Measurements from ENCODE around the gene JAZF1. TPM values are rescaled to one million over a fixed set of nuclear protein-coding genes. Genes with fewer than 3 reads are reported as not detected.
A peak's percentile ranks its signal among the peaks of the same experiment; 100 is the strongest.

The JAZF1 gene
- total and polyA plus RNA-seq, 10 of the 15 experiments (the other 5 are each of a cell fraction or from before 2014, with no cell fraction given): 0.04 to 0.82 (median 0.15) TPM; not detected in 3

DNA sequence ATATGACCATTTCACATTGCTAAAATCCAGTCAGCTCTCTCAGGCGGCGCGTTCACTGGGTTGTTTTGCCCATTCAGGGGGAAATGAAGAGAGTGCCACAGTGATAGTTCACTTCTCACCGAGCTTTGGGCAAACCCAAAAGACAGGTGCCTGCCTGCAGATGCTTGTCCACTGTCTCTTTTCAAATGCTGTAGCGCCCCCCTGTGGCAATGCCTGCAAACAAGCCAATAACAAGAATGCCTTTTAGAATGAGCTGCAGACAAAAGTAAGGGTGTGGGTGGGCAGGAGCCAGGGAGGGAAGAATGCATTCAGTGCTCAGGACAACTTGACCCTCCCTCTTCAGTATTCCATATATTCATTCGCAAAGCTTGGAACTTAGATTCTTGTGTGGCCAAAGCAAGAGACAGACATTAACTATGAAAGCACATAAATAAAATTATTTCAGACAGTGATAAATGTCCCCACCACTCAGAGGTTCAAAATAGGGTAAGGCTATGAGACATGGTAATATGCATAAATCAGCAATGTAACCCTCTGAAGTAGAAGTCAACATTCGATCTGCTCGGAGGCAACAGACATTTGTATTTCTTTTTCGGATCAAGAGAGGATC lies 86.9 kb downstream of the JAZF1 start:
- Histone ChIP-seq H3K79me2 (ENCODE audit: control insufficient read depth, insufficient read depth, low read length) (no peaks in the 10 kb centered on the region), H3K9ac (ENCODE audit: control insufficient read depth, insufficient read depth, low read length) (no peak overlapping the region), H3K4me3 (no peak overlapping the region), H3K36me3 (ENCODE audit: control insufficient read depth in 2 of 2, insufficient read depth in 2 of 2, low read length in 1 of 2) (no peaks in the 10 kb centered on the region), H3K27me3 (replicated peaks in 1 of 2; ENCODE audit: control insufficient read depth in 2 of 2, insufficient read depth in 2 of 2, low read length in 1 of 2) (no peaks in the 10 kb centered on the region; a peak in 1 of 4 replicates), H3K4me2 (ENCODE audit: control insufficient read depth, insufficient read depth) (no peak overlapping the region), H3K4me1 (ENCODE audit: control insufficient read depth, insufficient read depth, low read length) (no peaks in the 10 kb centered on the region), H2AFZ (ENCODE audit: control insufficient read depth, low read depth, low read length) (no peak overlapping the region), H3K9me3 (replicated peaks; ENCODE audit: control insufficient read depth, insufficient read depth, low read length) (no peaks in the 10 kb centered on the region), H3K27ac (ENCODE audit: control insufficient read depth, insufficient read depth) (no peak overlapping the region), H4K20me1 (ENCODE audit: control insufficient read depth, insufficient read depth) (no peaks in the 10 kb centered on the region)
- DNase-seq (ENCODE audit: low read depth, low spot score): no peak
- no peak for FAIRE-seq
- SMC1A ChIA-PET (ENCODE audit: uncharacterized antibody, unreplicated experiment): interaction anchor here (0.9 to 2.1 kb wide), 5 partner anchors 19 to 898 kb away, joined by 3 to 12 read pairs (median 3); no protein-coding TSS in a partner anchor
- CTCF ChIA-PET: interaction anchor here (0.8 to 8.5 kb wide), 9 partner anchors 9 to 898 kb away, joined by 3 to 126 read pairs (median 4); no protein-coding TSS in a partner anchor
- ATAC-seq: peak; percentile 32; the same call in 1 of the 3 replicates
- BruUV-seq (replicated peaks): no TSS peak
- POLR2A ChIA-PET: no interaction called here
- RAD21 ChIA-PET (ENCODE audit: unreplicated experiment): interaction anchor here (0.6 to 1.1 kb wide), 3 partner anchors 22 to 898 kb away, joined by 3 to 13 read pairs (median 3); no protein-coding TSS in a partner anchor
- in situ Hi-C loops (cut with MboI): no loop called here
- whole genome bisulfite sequencing (ENCODE audit: insufficient coverage, insufficient replicate concordance, low lambda C conversion rate, missing lambda C conversion rate): 50% methylated on average over 9 of the region's 9 CpGs
- intact Hi-C loops (cut with micrococcal nuclease; ENCODE audit: unreplicated experiment): no loop called here
- TF ChIP-seq RAD21 (IDR thresholded peaks at IDR 0.05; ENCODE audit: insufficient read depth, low read depth, low read length) (peak; percentile 34; the same call in 1 of the 2 replicates), JUND (IDR thresholded peaks at IDR 0.05; ENCODE audit: low read depth, low read length) (no peak), BMI1 (IDR thresholded peaks at IDR 0.05; ENCODE audit: borderline replicate concordance) (no peak), NR2F1 (conservative IDR thresholded peaks at IDR 0.05) (no peak), FOXM1 (IDR thresholded peaks at IDR 0.05; ENCODE audit: low read depth, low read length) (no peak), E2F4 (IDR thresholded peaks at IDR 0.05; ENCODE audit: low read depth, low read length) (no peak), PAX8 (IDR thresholded peaks at IDR 0.05) (no peak), MLLT1 (IDR thresholded peaks at IDR 0.05) (no peak), CTCF (IDR thresholded peaks at IDR 0.05 in 2 of 3, conservative IDR thresholded peaks at IDR 0.05 in 1 of 3; ENCODE audit: control insufficient read depth in 2 of 3, extremely low read depth in 1 of 3, insufficient read depth in 1 of 3, low read depth in 3 of 3, low read length in 3 of 3) (peak; percentile 42 to 47 (median 46); a peak in 5 of 6 replicates), SREBF1 (IDR thresholded peaks at IDR 0.05; ENCODE audit: low read length) (no peak), SMC3 (IDR thresholded peaks at IDR 0.05; ENCODE audit: borderline replicate concordance, low read length) (peak; percentile 18; the same call in 1 of the 2 replicates), RUNX3 (IDR thresholded peaks at IDR 0.05; ENCODE audit: low read length) (no peak), RFX5 (IDR thresholded peaks at IDR 0.05; ENCODE audit: low read depth, low read length) (no peak), KLF5 (IDR thresholded peaks at IDR 0.05; ENCODE audit: partially characterized antibody) (no peak)
- TF ChIP-seq, protein P1, sequence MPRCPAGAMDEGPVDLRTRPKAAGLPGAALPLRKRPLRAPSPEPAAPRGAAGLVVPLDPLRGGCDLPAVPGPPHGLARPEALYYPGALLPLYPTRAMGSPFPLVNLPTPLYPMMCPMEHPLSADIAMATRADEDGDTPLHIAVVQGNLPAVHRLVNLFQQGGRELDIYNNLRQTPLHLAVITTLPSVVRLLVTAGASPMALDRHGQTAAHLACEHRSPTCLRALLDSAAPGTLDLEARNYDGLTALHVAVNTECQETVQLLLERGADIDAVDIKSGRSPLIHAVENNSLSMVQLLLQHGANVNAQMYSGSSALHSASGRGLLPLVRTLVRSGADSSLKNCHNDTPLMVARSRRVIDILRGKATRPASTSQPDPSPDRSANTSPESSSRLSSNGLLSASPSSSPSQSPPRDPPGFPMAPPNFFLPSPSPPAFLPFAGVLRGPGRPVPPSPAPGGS (IDR thresholded peaks at IDR 0.05; ENCODE audit: borderline replicate concordance, insufficient read depth, low read depth, low read length, poor library complexity, severe bottlenecking): no peak
- TF ChIP-seq, protein P2, sequence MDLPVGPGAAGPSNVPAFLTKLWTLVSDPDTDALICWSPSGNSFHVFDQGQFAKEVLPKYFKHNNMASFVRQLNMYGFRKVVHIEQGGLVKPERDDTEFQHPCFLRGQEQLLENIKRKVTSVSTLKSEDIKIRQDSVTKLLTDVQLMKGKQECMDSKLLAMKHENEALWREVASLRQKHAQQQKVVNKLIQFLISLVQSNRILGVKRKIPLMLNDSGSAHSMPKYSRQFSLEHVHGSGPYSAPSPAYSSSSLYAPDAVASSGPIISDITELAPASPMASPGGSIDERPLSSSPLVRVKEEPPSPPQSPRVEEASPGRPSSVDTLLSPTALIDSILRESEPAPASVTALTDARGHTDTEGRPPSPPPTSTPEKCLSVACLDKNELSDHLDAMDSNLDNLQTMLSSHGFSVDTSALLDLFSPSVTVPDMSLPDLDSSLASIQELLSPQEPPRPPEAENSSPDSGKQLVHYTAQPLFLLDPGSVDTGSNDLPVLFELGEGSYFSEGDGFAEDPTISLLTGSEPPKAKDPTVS (IDR thresholded peaks at IDR 0.05; ENCODE audit: low read depth, low read length): no peak
